D721Med (cell line): ENCODE results near the gene RYR2.

ENCODE experiments used
- DNase-seq: peaks from one replicate; pipeline ENCODE4 v3.0.0; 2011; ENCODE audit warnings: low spot score; ENCODE audit not compliant: insufficient read length
- FAIRE-seq: peaks from 2 replicates; lab custom pipeline; 2011; peaks lifted over from hg19 to GRCh38; lab: Jason Lieb, UNC
- CTCF ChIP-seq: IDR thresholded peaks from 2 replicates; pipeline ENCODE4 v1.5.1; 2012; ENCODE audit warnings: mild to moderate bottlenecking, control low read depth; ENCODE audit not compliant: insufficient read depth; ENCODE audit errors: missing control alignments

Gene RYR2

GRCh38 chr1:237864338-237865244 lies 822.6 kb downstream of the RYR2 start:
- DNase-seq (peak; percentile 33), FAIRE-seq (no peak)
- TF ChIP-seq CTCF, result peak; percentile 81

- no peak for FAIRE-seq
- no peak for TF ChIP-seq CTCF
- DNase-seq, result no peak
Measured at GRCh38 chr1:237867380-237867888, 825.5 kb downstream of the RYR2 start.

- DNase-seq (no peak), FAIRE-seq (no peak)
- no peak for TF ChIP-seq CTCF
Measured at GRCh38 chr1:237868817-237869600, 827.0 kb downstream of the RYR2 start.

GRCh38 chr1:237873487-237874211 lies 831.7 kb downstream of the RYR2 start:
- DNase-seq (no peak), FAIRE-seq (no peak)
- TF ChIP-seq CTCF, result no peak

- no peak for FAIRE-seq
- DNase-seq, result no peak
- no peak for TF ChIP-seq CTCF
Measured at GRCh38 chr1:237875291-237875690, 833.3 kb downstream of the RYR2 start.

GRCh38 chr1:237877631-237878030 lies 835.6 kb downstream of the RYR2 start:
- no peak for DNase-seq
- no peak for TF ChIP-seq CTCF
- FAIRE-seq, result no peak
